ENCODE data around the gene PI4KB. TPM values are rescaled to one million over a fixed set of nuclear protein-coding genes. Genes with fewer than 3 reads are reported as not detected.

The PI4KB gene
- total and polyA plus RNA-seq, 9 of the 15 experiments (the other 6 are each of a cell fraction or from before 2014, with no cell fraction given), result 3.1 to 65.4 (median 45.1) TPM

- TF ChIP-seq FOXO4 (CRISPR knock-in tag; IDR thresholded peaks at IDR 0.05) (no peak), ZNF280A (IDR thresholded peaks at IDR 0.05; ENCODE audit: low read depth, partially characterized antibody) (no peak), CHD1 (IDR thresholded peaks at IDR 0.05; ENCODE audit: low read length) (no peak), EGR1 (conservative IDR thresholded peaks at IDR 0.05) (no peak), IFI16 (CRISPR knock-in tag; IDR thresholded peaks at IDR 0.05) (no peak)
Measured at GRCh38 chr1:151267760-151268159, 59.5 kb downstream of the PI4KB start (continued).

- Histone ChIP-seq H3K4me1 (replicated peaks in 1 of 2; ENCODE audit: control insufficient read depth in 2 of 2, insufficient read depth in 2 of 2, low read length in 2 of 2) (peaks cover 0 to 5% of the 10 kb centered on the region in 2 experiments; a peak in 1 of 5 replicates), H3K9ac (ENCODE audit: insufficient read depth in 1 of 2, low read depth in 2 of 2, low read length in 2 of 2) (no peak overlapping the region), H2AFZ (ENCODE audit: low read depth, low read length) (no peak overlapping the region), H3K9me1 (ENCODE audit: control insufficient read depth, insufficient read depth, low read length) (no peaks in the 10 kb centered on the region), H3K36me3 (ENCODE audit: control insufficient read depth, insufficient read depth, low read length) (peaks cover 75% of the 10 kb centered on the region), H3K79me2 (ENCODE audit: control insufficient read depth, insufficient read depth, low read length) (peaks cover 4% of the 10 kb centered on the region; the same call in 1 of the 3 replicates), H3K4me3 (no peak overlapping the region), H4K20me1 (replicated peaks; ENCODE audit: control insufficient read depth, insufficient read depth, low read length) (no peaks in the 10 kb centered on the region), H3K27me3 (ENCODE audit: control insufficient read depth in 2 of 2, insufficient read depth in 2 of 2, low read length in 2 of 2) (no peaks in the 10 kb centered on the region), H3K9me3 (replicated peaks; ENCODE audit: control insufficient read depth, insufficient read depth, low read depth, low read length) (no peaks in the 10 kb centered on the region), H3K4me2 (ENCODE audit: insufficient read depth, low read length) (no peak overlapping the region), H3K27ac (ENCODE audit: extremely low read depth, low read depth, low read length) (no peak overlapping the region)
- no TSS peak for BruUV-seq (replicated peaks)
- 78% methylated on average over 7 of the region's 8 CpGs for WGBS (ENCODE audit: insufficient coverage, low coverage, missing lambda C conversion rate)
- POLR2A ChIA-PET, result interaction anchor here (1.3 to 3.8 kb wide), 4 partner anchors 10 to 15 kb away, joined by 6 to 29 read pairs (median 7); partner anchors contain the start of genes PSMD4 and ZNF687
- ATAC-seq (no peak), DNase-seq (ENCODE audit: extremely low read depth in 1 of 4, low spot score in 3 of 4) (no peak), FAIRE-seq (no peak)
- CTCF ChIA-PET (ENCODE audit: low intra/inter-chr PET ratio), result interaction anchor here (0.7 kb wide), 1 partner anchor 39 kb away, joined by 3 read pairs; no protein-coding TSS in a partner anchor
- intact Hi-C loops (cut with micrococcal nuclease) (no loop called here), in situ Hi-C loops (cut with MboI) (no loop called here)
- TF ChIP-seq MCM2 (IDR thresholded peaks at IDR 0.05; ENCODE audit: low read depth) (no peak), MAFG (tag; conservative IDR thresholded peaks at IDR 0.05) (peak; percentile 30; the same call in 1 of the 2 replicates), C11orf30 (IDR thresholded peaks at IDR 0.05; ENCODE audit: low read depth) (peak; percentile 27; the same call in 1 of the 2 replicates), ZNF316 (IDR thresholded peaks at IDR 0.05) (peak; percentile 55), RAD51 (IDR thresholded peaks at IDR 0.05; ENCODE audit: borderline replicate concordance, low read depth) (no peak), MXD1 (CRISPR knock-in tag; IDR thresholded peaks at IDR 0.05; ENCODE audit: borderline replicate concordance, poor library complexity, severe bottlenecking) (no peak), MAFF (IDR thresholded peaks at IDR 0.05; ENCODE audit: low read length) (0 out of 2 replicates have a peak, but pooled peaks have one; percentile 18)
Measured at GRCh38 chr1:151266821-151267220, 60.4 kb downstream of the PI4KB start.
